ENCODE results near the gene MYADML2. TPM values are rescaled to one million over a fixed set of nuclear protein-coding genes. Genes with fewer than 3 reads are reported as not detected.

Gene MYADML2
- total RNA-seq, 1 experiment from 2014 or later: 0.22 TPM

DNA sequence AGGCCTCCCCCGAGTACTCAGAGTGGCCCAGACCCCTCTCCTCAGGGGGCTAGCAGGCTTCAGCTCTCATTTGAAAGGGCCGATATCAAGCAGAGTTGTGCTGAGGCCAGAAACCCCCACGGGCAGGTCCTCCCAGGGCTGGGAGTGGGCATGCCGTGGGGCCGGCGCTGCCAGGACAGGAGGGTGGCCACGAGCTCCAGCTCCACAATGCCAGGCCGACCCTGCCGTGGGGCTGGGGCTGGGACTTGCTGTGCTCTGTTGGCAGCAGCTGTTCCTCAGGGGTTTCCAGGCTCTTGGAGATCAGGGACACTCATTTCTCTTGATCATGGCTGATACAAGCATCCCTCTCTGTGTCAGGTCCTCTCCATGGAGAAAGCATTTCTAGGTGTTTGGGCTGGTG is 48.1 kb downstream of the MYADML2 start:
- Histone ChIP-seq H3K23ac (ENCODE audit: insufficient read length, low read depth, low read length) (no peak overlapping the region), H3K4ac (ENCODE audit: low read depth, low read length) (no peak overlapping the region), H3K9ac (ENCODE audit: extremely low read depth, insufficient read length, low read length) (no peak overlapping the region), H3K27ac (ENCODE audit: insufficient read length, low read depth, low read length) (no peak overlapping the region), H2AFZ (ENCODE audit: low read length) (no peak overlapping the region), H3K4me2 (ENCODE audit: insufficient read depth, insufficient read length, low read length) (no peak overlapping the region), H2BK12ac (ENCODE audit: insufficient read length, low read depth, low read length) (no peak overlapping the region), H3K4me1 (ENCODE audit: insufficient read depth, low read length) (no peaks in the 10 kb centered on the region), H3K27me3 (ENCODE audit: insufficient read depth, low read length) (no peaks in the 10 kb centered on the region; the same call in 1 of the 2 replicates), H3T11ph (ENCODE audit: low read length) (no peak overlapping the region), H3K56ac (ENCODE audit: insufficient read length, low read depth, low read length) (no peak overlapping the region), H3K23me2 (ENCODE audit: insufficient read length, low read depth, low read length, poor library complexity, severe bottlenecking) (peaks cover 11% of the 10 kb centered on the region), H4K20me1 (ENCODE audit: control insufficient read depth, insufficient read depth, insufficient read length) (no peaks in the 10 kb centered on the region), H4K5ac (ENCODE audit: insufficient read length, low read depth, low read length) (no peak overlapping the region), H3K14ac (ENCODE audit: insufficient read depth, low read length) (no peak overlapping the region; the same call in 1 of the 2 replicates), H4K8ac (replicated peaks; ENCODE audit: insufficient read length, low read depth, low read length) (no peak overlapping the region), H2BK5ac (ENCODE audit: insufficient read length, low read length) (no peak overlapping the region), H2BK15ac (ENCODE audit: low read depth, low read length) (no peak overlapping the region), H3K79me1 (ENCODE audit: insufficient read depth, low read depth, low read length, poor library complexity, severe bottlenecking) (no peaks in the 10 kb centered on the region), H2BK120ac (ENCODE audit: low read depth, low read length, poor library complexity, severe bottlenecking) (no peak overlapping the region), H3K79me2 (ENCODE audit: insufficient read depth, low read length) (no peaks in the 10 kb centered on the region), H4K91ac (ENCODE audit: insufficient read length, low read depth, low read length) (no peak overlapping the region), H3K9me3 (ENCODE audit: control insufficient read depth, low read depth, low read length) (no peaks in the 10 kb centered on the region), H2AK5ac (ENCODE audit: insufficient read length, low read length) (no peak overlapping the region), H3K18ac (ENCODE audit: insufficient read length, low read depth, low read length) (no peak overlapping the region), H2BK20ac (ENCODE audit: low read depth, low read length, poor library complexity, severe bottlenecking) (no peak overlapping the region)
- Mint-ChIP-seq H3K4me3 (no peak overlapping the region), H3K36me3 (ENCODE audit: insufficient read depth in 1 of 3, low read depth in 3 of 3) (peaks cover 16 to 48% (median 39%) of the 10 kb centered on the region in 3 experiments; a peak in 6 of 7 replicates), H3K27me3 (ENCODE audit: low read depth) (peaks cover 11% of the 10 kb centered on the region), H3K27ac (no peak overlapping the region), H3K9me3 (no peaks in the 10 kb centered on the region), H3K4me1 (peaks cover 0 to 3% of the 10 kb centered on the region in 2 experiments; a peak in 2 of 4 replicates)
- peak; percentile 29 for DNase-seq
- no CpG with 5 or more reads among the region's 9 CpGs for WGBS (ENCODE audit: extremely low coverage, insufficient read length, low lambda C conversion rate)
- TF ChIP-seq CTCF (conservative IDR thresholded peaks at IDR 0.05): no peak

Measured in H9 (cell line).